Activated CD4-positive, alpha-beta T cell treated with anti-CD3 and anti-CD28 coated beads, Interleukin-2, amount 50 U/mL, for 24 hours (primary cell): ENCODE measurements around the gene AGBL5.

Source experiments
- DNase-seq, 2 donors: peaks; one replicate each; pipeline ENCODE4 v3.0.0-alpha.2; 2020; ENCODE audit warnings: low read depth in 1 of 2, low spot score in 1 of 2

AGBL5 gene

DNA sequence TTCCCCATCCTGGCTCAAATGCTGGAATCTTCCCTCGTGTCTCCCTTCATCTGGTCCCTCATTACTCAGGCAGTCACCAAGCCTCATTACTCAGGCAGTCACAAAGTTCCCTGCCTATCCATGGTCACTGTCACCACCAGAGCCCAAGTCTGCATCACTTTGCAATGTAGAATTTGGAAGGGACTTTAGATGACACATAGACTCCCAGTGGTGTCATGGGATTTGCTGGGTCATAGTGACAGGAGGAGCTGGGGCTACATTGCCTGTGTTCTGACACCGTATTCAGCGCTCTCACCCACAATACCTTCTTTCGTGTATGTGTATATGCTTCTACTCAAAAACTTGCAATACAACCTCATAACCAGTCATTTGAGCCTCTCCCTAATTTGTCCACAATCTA is 24.9 kb downstream of the AGBL5 start:
- no peak for DNase-seq

DNA sequence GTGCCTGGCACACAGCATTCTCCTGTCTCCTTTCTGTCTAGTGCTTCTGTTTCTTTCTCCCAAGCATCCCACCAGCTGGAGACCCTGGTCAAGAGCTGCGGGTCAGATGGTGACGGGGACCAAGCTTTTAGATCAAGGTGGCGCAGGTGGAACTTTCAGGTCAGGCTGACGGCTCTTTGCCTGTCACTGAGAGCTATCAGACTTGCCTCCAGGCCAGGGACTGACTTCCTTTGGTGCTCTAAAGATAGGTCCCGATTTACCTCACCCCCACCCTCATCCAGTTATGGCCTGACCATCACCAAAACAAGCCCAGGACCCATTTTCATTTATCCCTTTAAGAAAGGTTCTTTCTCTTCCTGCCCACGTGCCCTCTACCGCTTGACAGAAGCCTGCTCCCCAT is 25.8 kb downstream of the AGBL5 start:
- DNase-seq = no peak

DNA sequence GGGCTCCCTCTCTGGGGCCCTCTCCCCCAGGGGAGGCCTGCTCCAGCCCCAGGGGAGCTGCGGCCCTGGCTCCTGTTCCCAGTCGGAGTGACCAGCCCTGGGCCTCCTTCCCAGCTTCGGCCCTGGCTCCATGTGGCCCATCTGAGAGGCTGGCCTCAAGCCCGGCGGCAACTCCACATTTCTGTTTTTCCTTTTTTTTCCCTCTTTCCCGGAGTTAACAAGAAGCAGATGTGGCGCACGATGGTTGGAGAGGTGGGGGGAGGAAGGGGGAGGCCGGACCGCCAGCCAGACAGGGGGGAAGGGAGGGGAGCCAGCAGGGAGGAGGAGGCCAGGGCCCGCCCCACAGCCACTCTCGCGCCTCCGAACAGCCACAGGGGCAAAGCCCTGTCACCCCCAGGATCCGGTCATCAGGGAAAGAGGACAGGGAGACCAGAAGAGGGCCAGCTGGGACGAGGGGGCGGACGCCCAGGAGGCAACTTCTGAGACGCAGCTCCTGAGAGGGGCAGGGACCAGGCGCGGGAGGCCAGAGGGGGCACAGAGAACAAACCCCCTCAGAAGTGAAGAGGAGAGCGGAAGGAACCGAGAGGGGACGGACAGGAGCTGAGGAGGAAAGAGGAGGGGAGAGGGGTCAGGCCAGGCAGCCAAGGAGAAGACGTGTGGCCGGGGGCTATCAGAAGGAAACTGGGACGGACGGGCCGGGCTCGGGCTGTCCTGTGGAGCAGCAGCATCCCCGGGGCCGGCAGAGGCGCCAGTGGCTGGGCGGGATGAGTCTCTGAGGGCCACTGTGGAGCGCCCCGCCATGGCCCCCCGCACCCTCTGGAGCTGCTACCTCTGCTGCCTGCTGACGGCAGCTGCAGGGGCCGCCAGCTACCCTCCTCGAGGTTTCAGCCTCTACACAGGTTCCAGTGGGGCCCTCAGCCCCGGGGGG is 27.1 kb downstream of the AGBL5 start, which contains the start of gene EMILIN1:
Gene EMILIN1, plus strand, starts transcription at position 349 of the 928 bp plus-strand sequence. Its CDS starts 451 bp downstream, at position 800.
- DNase-seq = no peak

DNA sequence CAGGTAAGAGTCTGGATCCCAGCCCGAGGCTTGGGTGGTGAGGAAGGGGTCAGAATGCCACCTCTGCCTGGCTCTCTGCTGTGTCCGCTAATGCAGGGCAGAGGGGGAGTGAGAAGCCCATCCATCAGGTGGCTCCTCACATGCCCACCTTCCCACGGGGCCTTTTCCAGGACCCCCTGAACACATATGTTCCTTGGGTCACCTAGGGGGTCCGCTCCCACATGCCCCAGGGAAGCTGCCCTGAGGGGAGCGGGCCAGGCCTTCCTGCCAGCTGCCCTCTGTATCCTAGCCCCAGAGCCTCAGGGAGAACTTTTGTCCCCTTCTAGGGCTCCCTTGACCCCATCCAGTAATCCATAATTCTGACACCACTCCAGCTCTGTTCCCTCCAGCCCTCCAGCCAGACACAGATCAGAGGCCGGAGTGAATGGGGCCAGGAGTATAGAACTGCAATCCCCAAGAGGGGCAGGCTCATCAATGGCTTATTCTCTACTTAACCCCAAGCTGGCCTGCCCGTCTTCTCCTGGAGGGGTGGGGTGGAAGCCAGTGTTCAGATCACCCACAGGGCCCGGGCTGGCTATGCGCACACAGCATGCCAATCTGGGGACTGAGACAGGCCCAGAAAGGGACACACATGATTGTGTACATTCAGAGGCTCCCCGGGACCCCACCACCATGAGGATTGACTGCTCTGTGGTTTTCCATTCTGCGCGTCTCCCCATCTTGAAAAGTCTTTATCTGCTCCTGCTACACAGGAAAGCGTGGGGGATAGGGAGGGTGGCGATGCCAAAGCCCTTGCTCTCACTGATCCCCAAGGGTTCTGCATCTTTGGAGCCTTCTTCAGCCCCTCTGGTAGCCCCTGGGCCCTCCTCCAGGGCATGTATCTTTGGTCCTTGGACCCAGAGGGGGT is 28.0 kb downstream of the AGBL5 start:
- DNase-seq = no peak

DNA sequence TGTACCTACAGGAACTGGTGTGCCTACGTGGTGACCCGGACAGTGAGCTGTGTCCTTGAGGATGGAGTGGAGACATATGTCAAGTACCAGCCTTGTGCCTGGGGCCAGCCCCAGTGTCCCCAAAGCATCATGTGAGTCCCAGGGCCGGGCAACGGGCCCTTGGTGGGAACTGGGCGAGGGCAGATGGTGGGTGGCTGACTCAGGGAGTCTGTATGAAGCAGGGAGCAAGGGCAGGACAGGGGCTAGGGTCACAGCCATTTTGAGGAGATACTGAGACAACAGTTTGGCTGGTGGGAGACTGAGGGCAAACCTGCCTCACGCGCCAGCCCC is 28.6 kb downstream of the AGBL5 start:
- DNase-seq = no peak

DNA sequence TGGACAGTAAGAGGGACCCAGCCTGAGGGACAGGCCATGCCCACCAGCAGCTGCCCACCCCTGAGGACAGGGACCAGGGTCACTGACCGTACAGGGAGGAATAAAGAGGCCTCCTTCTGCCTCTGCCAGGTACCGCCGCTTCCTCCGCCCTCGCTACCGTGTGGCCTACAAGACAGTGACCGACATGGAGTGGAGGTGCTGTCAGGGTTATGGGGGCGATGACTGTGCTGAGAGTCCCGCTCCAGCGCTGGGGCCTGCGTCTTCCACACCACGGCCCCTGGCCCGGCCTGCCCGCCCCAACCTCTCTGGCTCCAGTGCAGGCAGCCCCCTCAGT is 29.1 kb downstream of the AGBL5 start:
- no peak for DNase-seq

DNA sequence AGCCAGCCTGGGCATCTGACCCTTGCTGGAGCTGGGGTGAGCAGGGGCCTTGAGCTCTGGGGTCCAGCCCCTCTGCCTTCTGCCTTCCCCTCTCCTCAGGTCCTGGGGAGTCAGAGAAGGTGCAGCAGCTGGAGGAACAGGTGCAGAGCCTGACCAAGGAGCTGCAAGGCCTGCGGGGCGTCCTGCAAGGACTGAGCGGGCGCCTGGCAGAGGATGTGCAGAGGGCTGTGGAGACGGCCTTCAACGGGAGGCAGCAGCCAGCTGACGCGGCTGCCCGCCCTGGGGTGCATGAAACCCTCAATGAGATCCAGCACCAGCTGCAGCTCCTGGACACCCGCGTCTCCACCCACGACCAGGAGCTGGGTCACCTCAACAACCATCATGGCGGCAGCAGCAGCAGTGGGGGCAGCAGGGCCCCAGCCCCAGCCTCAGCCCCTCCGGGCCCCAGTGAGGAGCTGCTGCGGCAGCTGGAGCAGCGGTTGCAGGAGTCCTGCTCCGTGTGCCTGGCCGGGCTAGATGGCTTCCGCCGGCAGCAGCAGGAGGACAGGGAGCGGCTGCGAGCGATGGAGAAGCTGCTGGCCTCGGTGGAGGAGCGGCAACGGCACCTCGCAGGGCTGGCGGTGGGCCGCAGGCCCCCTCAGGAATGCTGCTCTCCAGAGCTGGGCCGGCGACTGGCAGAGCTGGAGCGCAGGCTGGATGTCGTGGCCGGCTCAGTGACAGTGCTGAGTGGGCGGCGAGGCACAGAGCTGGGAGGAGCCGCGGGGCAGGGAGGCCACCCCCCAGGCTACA is 30.7 kb downstream of the AGBL5 start:
- no peak for DNase-seq

DNA sequence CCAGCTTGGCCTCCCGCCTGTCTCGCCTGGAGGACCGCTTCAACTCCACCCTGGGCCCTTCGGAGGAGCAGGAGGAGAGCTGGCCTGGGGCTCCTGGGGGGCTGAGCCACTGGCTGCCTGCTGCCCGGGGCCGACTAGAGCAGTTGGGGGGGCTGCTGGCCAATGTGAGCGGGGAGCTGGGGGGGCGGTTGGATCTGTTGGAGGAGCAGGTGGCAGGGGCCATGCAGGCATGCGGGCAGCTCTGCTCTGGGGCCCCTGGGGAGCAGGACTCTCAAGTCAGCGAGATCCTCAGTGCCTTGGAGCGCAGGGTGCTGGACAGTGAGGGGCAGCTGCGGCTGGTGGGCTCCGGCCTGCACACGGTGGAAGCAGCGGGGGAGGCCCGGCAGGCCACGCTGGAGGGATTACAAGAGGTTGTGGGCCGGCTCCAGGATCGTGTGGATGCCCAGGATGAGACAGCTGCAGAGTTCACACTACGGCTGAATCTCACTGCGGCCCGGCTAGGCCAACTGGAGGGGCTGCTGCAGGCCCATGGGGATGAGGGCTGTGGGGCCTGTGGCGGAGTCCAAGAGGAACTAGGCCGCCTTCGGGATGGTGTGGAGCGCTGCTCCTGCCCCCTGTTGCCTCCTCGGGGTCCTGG is 31.4 kb downstream of the AGBL5 start:
- no peak for DNase-seq

DNA sequence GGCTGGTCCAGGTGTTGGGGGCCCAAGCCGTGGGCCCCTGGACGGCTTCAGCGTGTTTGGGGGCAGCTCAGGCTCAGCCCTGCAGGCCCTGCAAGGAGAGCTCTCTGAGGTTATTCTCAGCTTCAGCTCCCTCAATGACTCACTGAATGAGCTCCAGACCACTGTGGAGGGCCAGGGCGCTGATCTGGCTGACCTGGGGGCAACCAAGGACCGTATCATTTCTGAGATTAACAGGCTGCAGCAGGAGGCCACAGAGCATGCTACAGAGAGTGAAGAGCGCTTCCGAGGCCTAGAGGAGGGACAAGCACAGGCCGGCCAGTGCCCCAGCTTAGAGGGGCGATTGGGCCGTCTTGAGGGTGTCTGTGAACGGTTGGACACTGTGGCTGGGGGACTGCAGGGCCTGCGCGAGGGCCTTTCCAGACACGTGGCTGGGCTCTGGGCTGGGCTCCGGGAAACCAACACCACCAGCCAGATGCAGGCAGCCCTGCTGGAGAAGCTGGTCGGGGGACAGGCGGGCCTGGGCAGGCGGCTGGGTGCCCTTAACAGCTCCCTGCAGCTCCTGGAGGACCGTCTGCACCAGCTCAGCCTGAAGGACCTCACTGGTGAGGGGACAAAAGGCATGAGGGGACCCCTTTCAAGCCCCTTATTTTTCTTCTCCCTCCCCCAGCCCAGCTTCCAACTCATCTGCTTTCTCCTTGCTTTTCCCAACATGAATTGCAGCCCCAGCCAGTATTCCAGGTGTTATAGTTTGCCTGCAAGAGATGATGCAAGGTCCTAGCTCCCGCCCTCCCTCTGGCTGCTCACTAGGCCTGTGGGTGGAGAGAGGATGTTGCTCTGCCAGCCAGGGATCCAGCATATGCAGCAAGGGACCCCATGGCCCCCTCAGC is 32.2 kb downstream of the AGBL5 start:
- no peak for DNase-seq

DNA sequence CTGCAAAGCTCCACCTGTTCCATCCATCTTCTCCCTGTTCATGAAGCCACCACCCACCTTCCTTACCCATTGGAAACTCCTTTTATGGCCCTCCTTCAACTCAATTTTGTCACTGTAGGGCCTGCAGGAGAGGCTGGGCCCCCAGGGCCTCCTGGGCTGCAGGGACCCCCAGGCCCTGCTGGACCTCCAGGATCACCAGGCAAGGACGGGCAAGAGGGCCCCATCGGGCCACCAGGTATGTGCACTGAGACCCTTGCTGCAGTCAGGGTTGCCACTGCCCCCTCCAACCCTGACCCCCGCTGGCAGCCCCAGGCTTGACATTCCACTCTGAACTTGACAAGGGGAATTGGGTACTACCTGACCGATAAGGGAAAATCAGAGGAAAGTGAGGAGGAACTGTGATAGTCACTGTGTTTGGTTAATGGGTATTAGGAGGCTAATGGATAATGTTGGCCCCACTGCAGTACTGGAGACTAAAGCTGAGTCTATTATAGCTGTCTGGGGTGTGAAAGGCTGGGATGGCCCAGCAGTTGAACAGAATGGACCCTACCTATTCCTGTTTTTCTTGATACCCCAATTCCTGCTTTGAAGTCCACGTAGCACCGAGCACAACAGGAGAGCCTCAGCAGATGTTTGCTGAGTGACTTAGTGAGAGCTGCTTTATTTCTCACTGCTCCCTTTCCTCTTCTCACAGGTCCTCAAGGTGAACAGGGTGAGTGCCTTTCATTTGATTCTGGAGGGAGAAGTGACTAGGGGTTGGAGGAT is 33.0 kb downstream of the AGBL5 start:
- DNase-seq = no peak

DNA sequence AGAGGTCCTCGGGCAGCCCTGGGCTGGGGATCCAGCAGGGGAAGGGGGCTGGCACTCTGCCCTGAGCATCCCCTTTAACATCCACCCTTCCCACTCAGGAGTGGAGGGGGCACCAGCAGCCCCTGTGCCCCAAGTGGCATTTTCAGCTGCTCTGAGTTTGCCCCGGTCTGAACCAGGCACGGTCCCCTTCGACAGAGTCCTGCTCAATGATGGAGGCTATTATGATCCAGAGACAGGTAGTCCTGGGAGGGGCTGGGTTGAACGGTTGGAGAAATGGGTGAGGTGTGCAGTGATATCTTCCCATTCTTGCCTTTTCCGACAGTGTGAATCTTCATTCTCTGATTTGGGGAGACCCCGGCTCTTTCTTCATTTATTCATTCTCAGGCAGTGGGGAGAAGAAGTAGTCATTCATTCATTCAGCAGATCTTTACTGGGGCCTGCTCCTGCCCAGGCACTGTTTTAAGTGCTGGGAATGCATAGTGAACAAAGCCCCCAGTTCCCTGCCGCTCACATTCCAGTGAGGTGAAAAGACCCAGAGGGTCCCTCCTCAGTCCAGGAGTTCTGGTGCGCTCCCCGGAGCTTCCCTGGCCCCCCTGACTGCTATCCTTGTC is 33.7 kb downstream of the AGBL5 start:
- no peak for DNase-seq

DNA sequence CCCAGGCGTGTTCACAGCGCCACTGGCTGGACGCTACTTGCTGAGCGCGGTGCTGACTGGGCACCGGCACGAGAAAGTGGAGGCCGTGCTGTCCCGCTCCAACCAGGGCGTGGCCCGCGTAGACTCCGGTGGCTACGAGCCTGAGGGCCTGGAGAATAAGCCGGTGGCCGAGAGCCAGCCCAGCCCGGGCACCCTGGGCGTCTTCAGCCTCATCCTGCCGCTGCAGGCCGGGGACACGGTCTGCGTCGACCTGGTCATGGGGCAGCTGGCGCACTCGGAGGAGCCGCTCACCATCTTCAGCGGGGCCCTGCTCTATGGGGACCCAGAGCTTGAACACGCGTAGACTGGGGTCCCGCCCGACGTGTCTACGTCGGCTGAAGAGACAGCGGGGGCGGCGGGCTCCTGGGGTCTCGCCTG is 34.2 kb downstream of the AGBL5 start:
- no peak for DNase-seq

DNA sequence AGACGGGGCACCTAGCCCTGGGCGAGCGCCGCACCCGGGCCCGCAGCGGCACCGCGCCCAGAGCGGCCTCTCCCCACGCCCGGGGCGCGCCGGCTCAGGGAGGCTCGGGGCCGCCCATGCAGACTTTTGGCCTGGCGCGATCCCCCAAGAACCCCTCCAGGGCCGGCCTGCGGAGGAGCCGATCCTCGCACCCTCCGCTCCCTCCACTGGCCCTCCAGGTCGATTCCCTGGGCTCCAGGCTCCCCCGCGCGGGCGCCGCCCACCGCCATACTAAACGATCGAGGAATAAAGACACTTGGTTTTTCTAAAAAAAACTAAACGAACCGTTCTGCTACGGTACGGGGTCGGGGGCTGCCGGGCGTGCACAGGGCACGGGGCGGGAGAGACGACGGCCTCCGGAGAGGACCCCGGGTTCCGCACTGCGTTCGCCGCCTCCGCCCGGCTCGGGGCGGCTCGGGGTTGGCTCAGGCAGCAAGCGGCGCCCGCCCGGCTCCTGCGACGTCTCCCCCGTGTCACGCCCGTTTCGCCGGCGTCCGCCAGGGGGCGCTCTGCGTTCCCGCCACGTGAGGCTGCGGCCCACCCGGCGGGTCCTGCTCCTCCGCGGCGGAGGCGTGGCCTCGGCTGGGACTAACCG is 34.7 kb downstream of the AGBL5 start:
- DNase-seq = peak; percentile 96 to 100

DNA sequence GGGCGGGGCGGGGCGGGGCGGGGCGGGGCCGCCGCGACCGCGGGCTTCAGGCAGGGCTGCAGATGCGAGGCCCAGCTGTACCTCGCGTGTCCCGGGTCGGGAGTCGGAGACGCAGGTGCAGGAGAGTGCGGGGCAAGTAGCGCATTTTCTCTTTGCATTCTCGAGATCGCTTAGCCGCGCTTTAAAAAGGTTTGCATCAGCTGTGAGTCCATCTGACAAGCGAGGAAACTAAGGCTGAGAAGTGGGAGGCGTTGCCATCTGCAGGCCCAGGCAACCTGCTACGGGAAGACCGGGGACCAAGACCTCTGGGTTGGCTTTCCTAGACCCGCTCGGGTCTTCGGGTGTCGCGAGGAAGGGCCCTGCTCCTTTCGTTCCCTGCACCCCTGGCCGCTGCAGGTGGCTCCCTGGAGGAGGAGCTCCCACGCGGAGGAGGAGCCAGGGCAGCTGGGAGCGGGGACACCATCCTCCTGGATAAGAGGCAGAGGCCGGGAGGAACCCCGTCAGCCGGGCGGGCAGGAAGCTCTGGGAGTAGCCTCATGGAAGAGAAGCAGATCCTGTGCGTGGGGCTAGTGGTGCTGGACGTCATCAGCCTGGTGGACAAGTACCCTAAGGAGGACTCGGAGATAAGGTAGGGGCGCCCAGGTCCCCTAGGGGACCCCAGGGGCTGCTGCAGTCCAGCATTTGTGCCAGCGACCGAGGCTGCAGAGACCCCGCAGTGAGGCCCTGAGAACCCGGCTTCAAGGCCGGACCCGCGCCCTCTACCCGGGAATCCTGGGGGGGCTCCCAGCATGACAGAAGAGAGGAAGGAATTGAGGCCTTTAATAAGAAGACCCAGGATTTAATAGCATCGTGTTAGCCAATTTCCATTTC is 35.5 kb downstream of the AGBL5 start, which contains the start of gene KHK:
Gene KHK, plus strand, starts transcription at position 49 of the 870 bp plus-strand sequence. Its CDS starts 488 bp downstream, at position 537.
- DNase-seq = no peak

DNA sequence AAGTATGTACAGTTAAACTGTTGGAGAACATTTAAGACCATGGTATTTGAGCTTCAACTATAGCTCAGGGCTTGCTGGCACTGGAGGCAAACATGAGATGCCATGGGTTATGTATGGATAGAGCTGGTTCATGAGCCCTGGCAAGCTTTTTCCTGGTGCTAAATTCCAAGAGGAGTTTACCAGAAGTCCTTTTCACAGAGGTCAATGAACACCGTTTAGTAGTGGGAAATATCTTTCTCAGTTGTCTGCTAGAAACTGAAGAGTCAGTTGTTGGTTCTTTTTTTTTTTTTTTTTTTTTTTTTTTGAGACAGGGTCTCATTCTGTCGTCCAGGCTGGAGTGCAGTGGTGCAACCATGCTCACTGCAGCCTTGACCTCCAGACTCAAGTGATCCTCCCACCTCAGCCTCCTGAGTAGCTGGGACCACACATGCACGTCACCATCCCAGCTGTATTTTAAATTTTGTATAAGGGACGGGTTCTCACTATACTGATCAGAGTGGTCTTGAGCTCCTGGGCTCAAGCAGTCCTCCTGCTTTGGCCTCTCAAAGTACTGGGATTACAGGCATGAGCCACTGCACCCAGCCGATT is 36.4 kb downstream of the AGBL5 start:
- no peak for DNase-seq

DNA sequence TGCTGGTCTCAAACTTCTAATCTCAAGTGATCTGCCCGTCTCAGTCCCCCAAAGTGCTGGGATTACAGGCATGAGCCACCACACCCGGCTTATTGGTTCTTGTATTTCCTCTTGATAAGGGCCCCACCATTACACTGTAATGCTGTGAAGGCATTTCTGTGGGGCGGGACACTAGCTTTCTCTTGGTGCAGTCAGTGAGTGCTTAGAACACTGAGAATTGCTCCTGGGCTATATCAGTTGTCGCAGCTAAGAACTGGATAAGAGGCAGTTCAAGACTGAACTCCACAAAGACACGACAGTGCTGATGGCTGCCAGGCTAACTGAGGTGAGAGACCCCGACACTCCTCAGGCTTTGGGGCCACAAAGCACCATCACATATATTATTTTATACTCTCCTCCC is 37.2 kb downstream of the AGBL5 start:
- DNase-seq = no peak
